ENCODE measurements around the gene ARPC3.
"Not testable (repeated sequence)": the region's sequence is repeated elsewhere in the genome, so short reads cannot be mapped to it uniquely, and the experiment has no call there.

ARPC3 gene

GRCh38 chr12:110449799-110450497 is at the start of gene ARPC3:
ARPC3 (minus strand) TSS chr12:110450337; CDS start chr12:110450260, 77 bp downstream.
- DNase-seq (ENCODE audit: low read depth), result peak; percentile 92

GRCh38 chr12:110498984-110499706 is 49.0 kb upstream of the ARPC3 start:
- DNase-seq (ENCODE audit: low read depth), result peak; percentile 55

GRCh38 chr12:110475426-110475825 is 25.3 kb upstream of the ARPC3 start:
- no peak for DNase-seq (ENCODE audit: low read depth)

DNA sequence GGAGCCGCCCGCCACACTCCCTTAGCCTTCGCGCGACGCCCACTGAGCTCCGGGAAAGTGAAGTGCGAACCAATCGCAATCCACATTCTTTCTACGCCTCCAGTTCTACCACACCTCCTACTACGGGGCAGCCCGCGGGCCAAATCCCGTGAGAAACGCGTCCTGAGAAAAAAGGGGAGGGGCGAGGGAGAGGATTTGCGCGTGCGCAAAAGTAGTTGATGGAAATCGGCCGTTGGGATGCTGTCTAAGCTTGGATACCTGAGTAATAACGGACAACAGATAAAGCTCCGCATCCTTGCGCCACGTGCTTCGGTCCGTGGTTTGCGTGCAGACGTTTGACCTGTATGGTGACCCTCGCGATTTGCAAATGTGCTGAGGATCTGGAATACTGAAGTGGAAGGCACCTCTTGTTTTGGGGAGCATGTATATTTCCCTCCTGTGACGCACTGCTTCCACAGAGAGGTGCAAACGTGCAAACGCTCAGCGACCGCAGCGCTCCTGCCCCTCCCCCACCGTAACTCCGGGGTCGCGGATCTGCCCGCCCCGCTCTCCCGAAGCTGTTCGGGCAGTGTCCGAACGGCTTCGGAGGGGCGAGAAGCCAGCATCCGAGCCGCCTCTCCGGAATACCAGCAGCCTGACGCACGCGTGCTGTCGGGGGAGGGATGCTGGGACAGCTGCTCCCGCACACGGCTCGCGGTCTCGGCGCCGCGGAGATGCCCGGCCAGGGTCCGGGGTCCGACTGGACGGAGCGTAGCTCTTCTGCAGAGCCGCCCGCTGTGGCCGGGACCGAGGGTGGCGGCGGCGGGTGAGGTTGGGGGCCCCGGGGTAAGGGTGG is 18.3 kb upstream of the ARPC3 start, which contains the start of the genes FAM216A and GPN3:
Gene FAM216A, plus strand, starts transcription at position 632 of the 835 bp plus-strand sequence. Its CDS starts 31 bp downstream, at position 663.
Gene GPN3, minus strand, starts transcription at position 44 of the 835 bp plus-strand sequence. CDS start 54 bp downstream, outside the sequence.
- peak; percentile 98 for DNase-seq (ENCODE audit: low read depth)

- DNase-seq (ENCODE audit: low read depth), result no peak
Measured at GRCh38 chr12:110467847-110468213, 17.7 kb upstream of the ARPC3 start.

GRCh38 chr12:110466791-110467190 is 16.7 kb upstream of the ARPC3 start:
- DNase-seq (ENCODE audit: low read depth), result no peak

DNA sequence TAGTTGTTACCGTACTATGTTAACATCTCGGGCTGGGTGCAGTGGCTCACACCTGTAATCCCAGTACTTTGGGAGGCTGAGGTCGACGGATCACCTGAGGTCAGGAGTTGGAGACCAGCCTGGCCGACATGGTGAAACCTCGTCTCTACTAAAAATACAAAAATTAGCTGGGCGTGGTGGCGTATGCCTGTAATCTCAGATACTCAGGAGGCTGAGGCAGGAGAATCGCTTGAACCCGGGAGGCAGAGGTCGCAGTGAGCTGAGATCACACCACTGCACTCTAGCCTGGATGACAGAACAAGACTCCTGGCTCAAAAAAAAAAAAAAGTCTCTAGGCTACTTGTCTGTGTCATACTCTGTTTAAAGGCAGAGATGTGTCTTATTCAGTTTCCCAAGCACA is 15.6 kb upstream of the ARPC3 start:
- not testable (repeated sequence) for DNase-seq (ENCODE audit: low read depth)

GRCh38 chr12:110465024-110465423 is 14.9 kb upstream of the ARPC3 start:
- no peak for DNase-seq (ENCODE audit: low read depth)

GRCh38 chr12:110461189-110461588 is 11.1 kb upstream of the ARPC3 start:
- DNase-seq (ENCODE audit: low read depth), result not testable (repeated sequence)

DNA sequence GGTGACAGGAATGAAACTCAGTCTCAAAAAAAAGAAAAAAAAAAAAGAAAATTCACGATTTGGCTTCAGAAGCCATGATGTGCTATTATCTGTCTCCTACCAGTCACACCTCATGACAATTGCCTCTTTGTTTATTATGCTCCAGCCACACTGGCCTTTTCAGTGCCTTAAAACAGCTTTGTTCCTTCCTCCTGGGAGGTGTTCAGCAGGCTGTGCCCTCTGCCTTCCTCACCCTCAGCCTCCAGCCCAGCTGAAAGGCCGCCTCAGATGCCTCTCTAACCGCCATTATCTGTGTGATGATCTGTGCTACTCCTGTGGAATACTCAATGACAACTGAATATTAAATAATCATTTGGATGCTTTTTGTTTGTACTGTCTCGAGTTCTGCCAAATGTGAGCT is 8.6 kb upstream of the ARPC3 start:
- DNase-seq (ENCODE audit: low read depth), result no peak

GRCh38 chr12:110453569-110454296 is 3.6 kb upstream of the ARPC3 start:
- DNase-seq (ENCODE audit: low read depth), result no peak

- no peak for DNase-seq (ENCODE audit: low read depth)
Measured at GRCh38 chr12:110451263-110451662, 1.1 kb upstream of the ARPC3 start.

- no peak for DNase-seq (ENCODE audit: low read depth)
Measured at GRCh38 chr12:110444455-110444854, 5.7 kb downstream of the ARPC3 start.

GRCh38 chr12:110436231-110436630 is 13.9 kb downstream of the ARPC3 start:
- DNase-seq (ENCODE audit: low read depth), result peak; percentile 34

- no peak for DNase-seq (ENCODE audit: low read depth)
Measured at GRCh38 chr12:110431957-110432587, 18.1 kb downstream of the ARPC3 start.

DNA sequence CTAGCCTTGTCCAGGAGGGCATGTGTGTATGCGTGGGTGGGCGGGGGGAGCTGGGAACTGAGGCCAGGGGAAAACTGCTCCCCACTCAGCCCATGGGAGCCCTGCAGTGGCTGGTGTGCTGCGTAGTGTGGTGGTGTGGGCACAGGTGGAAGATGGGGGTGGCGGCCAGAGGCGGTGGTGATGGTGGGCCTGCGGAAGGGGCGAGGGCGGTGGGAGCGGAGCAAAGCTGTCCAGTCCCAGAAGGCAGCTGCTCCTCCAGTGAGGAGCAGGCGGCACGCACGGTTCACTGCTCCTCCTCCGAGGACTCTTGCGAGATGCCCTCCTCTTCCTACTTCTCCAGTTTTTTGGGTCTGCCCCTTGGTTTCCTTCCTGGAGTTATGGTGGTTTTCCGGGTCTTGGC is 20.5 kb downstream of the ARPC3 start:
- not testable (repeated sequence) for DNase-seq (ENCODE audit: low read depth)

GRCh38 chr12:110426406-110426805 is 23.7 kb downstream of the ARPC3 start:
- no peak for DNase-seq (ENCODE audit: low read depth)

DNA sequence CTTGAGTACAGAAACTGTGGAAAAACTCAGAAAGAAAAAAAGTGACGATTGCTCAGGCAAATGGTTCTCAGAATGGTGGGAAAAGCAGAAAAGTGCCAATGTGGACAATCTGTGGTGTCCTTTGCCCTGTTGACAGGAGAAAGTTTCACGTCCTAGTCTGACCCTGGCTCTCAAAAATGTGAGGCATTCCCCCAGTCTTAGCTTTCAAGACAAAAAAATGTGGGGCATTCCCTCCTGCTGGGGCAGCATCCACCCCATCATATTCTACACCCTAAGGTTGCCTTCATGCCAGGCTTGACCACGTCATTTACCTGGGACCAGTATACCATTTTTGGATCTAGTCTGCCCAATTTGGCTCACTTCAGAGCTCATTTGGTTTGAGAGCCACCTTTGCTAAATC is 25.9 kb downstream of the ARPC3 start:
- no peak for DNase-seq (ENCODE audit: low read depth)

DNA sequence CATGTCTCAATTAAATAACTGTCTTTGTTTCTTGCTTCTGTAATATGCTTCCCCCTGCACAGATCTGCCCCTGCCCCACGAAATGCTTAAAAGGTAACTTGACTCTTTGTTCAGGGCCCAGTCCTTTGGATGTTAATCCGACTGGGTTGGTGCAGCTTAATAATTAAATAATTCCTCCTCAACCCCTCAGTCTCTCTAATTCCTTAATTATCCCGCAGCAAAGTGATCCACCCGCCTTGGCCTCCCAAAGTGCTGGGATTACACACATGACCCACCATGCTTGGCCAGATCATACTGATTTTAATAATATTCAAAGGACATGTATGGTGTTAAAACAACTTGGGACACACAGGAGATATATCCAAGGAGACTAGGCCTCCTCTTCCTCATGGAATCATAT is 28.4 kb downstream of the ARPC3 start:
- DNase-seq (ENCODE audit: low read depth), result no peak

DNA sequence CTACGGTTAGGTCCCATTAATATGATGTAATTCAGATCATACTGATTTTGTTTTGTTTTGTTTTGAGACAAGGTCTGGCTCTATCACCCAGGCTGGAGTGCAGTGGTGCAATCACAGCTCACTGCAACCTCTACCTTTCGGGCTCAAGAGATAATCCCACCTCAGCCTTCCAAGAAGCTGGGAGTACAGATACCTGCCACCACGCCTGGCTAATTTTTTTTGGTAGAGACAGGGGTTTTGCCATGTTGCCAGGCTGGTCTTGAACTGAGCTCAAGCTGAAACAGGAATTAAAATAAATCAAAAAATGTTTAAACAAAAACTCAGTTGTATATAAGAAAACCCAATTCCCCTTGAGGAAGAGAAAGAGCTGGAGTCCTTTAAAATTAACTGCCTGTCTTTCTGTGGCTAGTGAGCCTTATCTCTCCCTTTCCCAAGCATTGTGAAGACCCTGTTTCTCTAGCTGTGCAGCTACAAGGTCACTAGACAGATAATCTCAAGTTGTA is 28.9 kb downstream of the ARPC3 start:
- peak; percentile 24 for DNase-seq (ENCODE audit: low read depth)

GRCh38 chr12:110420644-110421043 is 29.5 kb downstream of the ARPC3 start:
- not testable (repeated sequence) for DNase-seq (ENCODE audit: low read depth)

Measured in amniotic epithelial cell (primary cell).